Eye (tissue), 1 donor: ENCODE measurements around the gene OGN.
A peak's percentile ranks its signal among the peaks of the same experiment; 100 is the strongest.

ENCODE experiments used
- DNase-seq: peaks from one replicate; pipeline ENCODE4 v3.0.0-alpha.2; 2015

The OGN gene

DNA sequence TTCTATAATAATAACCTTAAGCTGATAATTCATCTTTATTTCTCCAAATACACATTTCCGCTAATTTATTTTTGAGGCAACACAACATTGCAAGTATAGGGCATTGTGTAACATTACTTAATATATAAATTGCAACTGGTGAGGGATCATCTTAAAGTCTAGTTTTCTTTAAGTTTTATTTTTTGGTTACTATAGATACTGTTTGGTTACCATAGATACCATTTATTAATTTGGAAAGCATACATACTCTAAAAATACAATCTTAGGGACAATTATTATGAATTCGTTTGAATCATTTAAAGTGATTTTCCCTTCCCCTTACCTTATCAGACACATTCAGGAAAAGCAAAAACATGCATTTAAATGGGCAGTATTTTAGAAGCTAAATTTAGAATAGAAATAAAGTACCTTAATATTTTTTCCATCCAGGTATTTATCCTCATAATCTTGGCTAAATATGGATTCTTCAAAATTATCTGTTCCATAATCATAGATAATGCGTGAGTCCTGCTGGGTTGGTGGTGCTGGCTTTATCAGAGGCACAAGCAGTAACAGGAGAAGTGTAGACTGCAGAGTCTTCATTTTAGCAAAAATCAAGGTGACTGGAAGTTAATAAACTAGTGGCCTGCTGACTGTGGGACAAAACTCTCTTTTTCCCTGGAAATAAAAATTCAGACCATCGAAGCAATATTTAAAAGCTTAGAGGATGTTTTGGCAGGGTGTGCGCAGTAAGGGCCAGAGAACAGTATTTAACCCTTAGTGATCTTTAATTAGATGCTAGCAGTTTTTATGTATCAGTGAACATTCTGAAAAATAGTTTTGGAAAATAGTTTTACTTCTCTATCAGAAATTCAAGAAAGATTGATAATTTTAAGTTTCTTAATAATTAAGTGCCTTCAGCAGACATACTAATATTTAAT is 1.3 kb downstream of the OGN start:
- no peak for DNase-seq

GRCh38 chr9:92402360-92402759 is 2.0 kb downstream of the OGN start:
- no peak for DNase-seq

GRCh38 chr9:92397853-92398252 is 6.5 kb downstream of the OGN start:
- DNase-seq, result no peak

DNA sequence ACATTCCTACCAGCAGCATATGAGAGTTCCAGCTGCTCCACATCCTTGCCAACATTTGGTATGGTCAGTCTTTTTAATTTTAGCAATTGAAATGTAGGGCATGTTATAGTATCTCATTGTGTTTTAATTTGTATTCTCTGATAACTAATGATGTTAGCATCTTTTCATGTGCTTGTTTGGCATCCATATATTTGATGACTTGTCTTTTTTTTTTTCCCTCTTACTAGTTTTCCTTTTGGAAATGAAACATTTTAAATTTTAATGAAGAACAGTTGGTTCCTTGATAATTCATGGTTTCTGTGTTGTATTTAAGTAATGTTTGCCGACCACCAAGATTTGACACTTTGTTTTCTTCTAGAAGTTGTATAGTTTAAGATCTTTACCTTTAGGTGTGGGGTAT is 8.8 kb downstream of the OGN start:
- no peak for DNase-seq

GRCh38 chr9:92393686-92394085 is 10.7 kb downstream of the OGN start:
- DNase-seq, result no peak

- DNase-seq, result no peak
These were observed 11.7 kb downstream of the OGN start for GRCh38 chr9:92392690-92393089.

GRCh38 chr9:92385953-92386352 is 18.4 kb downstream of the OGN start:
- no peak for DNase-seq

- no peak for DNase-seq
These were observed 18.9 kb downstream of the OGN start for GRCh38 chr9:92385477-92385876.

- no peak for DNase-seq
These were observed 19.4 kb downstream of the OGN start for GRCh38 chr9:92385001-92385400.

- DNase-seq, result no peak
These were observed 20.0 kb downstream of the OGN start for GRCh38 chr9:92384375-92384774.

DNA sequence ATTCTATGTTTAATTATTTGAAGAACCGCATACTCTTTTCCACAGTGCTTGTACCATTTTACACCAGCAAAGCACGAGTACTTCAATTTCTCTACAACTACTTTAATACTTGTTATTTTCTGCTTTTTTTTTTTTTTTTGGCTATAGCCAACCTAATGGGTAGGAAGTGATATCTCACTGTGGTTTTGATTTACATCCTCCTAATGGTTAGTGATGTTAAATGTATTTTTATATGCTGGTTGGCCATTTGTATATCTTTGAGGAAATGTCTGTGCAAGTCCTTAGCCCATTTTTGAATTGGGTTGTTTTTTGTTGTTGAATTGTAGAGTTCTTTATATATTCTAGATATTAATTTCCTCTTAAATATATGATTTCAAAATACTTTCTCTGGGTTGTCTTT is 22.6 kb downstream of the OGN start:
- no peak for DNase-seq

GRCh38 chr9:92380603-92381002 is 23.8 kb downstream of the OGN start:
- DNase-seq, result no peak

DNA sequence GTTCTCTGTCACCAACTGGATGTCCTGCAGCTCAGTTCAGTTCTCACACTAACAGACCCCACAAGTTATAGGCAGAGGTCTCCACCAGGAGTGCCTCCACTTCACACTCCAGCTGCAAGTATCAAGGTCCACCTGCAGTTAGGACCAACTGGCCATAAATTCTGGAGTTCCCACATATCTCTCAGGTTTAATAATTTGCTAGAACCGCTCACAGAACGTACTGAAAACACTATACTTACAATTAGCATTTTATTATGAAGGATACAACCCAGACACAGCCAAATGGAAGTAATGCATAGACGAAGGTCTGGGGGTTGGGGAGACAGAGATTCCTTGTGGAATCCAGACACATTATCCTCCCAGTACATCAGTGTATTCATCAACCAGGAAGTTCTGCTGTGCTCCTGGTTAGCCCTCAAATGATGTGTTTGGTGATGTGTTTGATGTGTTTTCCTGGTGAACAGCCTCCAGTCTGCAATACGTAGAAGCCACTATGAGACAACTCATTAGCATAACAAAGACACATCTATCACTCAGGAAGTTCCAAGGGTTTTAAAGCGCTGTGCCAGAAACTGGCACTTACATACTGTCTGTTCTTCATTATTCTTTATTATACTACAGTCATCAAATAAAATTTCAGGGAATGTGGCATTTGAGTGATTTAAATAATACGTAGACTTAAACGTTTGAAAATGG is 25.4 kb downstream of the OGN start:
- no peak for DNase-seq

GRCh38 chr9:92377876-92378275 is 26.5 kb downstream of the OGN start:
- DNase-seq, result no peak

DNA sequence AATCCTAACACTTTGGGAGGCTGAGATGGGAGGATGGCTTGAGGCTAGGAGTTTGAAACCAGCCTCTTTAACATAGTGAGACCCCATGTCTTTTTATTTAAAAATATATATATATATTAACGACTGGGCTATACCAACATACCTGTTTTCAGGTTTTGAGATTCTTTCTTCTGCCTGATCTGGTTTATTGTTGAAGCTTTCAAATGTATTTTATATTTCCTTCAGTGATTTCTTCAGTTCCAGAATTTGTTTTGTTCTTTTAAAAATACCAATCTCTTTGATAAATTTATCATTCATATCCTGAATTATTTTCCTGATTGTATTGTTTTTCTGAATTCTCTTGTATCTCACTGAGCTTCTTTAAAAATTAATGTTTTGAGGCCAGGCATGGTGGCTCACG is 31.2 kb downstream of the OGN start:
- no peak for DNase-seq

DNA sequence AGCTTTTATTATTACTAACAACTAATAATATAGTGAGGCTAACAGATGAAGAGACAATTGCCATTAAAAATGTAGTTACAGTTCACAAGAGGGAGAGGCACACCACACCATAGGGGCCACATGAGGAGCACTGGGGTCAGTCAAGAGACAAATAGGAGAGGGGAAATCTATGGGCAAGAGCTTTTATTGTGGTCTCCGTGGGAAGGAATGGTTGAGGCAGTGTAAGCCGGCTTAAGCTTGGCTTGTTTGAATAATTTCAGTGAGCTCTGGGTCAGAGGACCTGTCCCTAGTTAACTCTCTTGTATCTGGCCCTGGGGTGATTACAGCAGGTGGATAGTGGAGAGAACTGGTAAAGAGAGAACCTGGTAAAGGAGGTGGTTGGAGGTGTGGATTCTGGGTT is 35.3 kb downstream of the OGN start:
- DNase-seq, result no peak

- no peak for DNase-seq
These were observed 44.3 kb downstream of the OGN start for GRCh38 chr9:92360083-92360482.

DNA sequence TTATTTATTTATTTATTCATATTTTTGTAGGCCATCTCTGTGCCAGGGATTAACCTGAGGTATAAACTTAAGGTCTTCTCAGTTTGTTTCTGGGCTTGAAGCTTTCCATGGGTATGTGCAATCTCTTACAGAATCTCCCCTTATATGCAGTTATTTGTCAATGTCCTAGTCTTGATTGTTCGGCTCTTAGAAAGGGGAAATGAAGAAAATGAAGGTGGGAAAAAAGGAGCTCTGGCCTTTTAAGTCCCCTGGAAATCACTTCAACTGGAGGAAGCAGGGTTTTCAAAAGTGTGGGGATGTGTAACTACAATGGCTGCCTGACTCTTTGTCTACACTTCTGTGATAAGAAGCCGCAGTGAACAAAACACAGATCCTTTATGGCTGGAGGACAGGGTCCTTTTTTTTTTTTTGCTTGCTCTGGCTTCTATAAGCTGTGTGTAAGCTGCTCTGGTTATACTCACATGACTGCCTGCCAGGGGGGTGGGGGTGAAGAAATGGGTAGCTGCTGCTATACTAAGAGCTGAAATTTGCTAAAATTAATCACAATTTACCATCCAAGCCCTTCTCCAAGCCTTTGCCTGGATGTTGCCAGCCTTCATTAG is 44.9 kb downstream of the OGN start:
- peak; percentile 24 for DNase-seq

DNA sequence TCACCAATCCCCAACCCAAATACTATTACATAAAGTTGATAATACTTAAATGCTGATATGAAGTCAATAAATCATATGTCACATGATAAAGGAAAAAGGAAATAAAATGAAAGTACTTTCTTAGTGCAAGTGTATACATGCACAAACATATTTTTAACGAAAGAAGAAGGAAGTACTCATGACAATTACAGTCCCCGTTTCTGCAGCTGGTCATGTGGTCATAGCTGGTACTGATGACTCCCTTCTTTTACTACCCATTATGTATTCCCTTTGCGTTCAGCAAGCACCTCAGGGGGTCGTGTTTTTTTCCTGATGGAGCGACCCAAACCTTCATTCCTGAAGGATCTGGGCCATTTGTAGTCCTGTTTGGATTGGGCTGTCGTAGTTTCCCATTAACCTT is 51.3 kb downstream of the OGN start:
- DNase-seq, result no peak

DNA sequence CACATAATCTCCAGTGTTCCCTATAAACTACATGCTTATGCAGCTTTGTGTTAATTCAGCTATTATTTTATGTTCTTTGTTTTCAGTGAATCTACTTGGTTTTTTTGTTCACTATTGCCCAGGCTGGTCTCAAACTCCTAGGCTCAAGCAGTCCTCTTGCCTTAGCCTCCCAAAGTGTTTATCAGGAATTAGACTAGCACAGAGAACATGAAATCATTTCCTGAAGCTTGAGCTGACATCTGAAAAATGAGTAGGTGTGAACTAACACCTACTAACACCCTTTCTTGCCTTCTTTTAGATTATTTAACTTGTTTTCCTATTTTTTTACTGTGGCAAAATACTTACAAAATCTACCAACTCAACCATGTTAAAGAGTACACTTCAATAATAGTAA is 53.6 kb downstream of the OGN start:
- no peak for DNase-seq

DNA sequence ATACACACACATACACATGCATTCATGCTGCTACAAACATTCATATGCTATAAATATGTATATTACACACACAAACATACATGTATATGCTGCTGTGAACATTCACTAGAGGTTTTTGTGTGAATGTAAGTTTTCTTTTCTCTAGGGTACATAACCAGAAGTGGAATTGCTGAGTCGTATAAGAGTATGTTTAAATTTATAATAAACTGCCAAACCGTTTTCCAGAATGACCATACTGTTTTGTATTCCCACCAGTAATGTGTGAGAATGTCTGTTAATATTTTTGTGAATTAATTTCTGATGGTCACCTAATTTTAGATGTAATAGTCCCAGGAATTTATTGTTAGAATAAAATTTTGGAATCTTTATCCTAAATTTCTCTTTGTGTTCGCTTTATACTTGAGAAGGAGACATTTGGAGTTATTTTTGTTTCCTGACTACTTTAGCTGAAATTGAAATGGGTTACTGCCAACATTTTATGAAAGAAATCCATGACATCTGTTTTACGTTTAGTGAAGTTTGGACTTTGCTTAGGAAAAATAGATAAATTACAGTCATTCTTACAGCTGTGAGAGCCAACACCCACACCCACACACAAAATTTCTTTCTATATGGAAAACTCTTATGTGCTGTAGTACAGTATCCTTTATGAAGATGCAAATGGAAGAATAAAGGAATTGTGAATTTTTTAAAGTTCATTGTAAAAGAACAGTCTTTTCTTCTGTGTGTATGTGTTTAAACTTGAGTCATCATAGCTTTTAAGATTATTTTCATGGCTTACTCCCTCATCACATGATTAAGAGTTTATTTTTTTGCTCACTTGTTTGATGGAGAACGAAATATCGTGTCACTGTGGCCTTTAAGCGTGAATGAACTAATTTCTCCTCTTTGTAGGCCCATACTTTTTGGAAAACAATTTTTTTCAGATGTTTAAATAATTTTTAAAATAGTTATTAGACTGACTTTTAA is 54.3 kb downstream of the OGN start:
- peak; percentile 79 for DNase-seq

DNA sequence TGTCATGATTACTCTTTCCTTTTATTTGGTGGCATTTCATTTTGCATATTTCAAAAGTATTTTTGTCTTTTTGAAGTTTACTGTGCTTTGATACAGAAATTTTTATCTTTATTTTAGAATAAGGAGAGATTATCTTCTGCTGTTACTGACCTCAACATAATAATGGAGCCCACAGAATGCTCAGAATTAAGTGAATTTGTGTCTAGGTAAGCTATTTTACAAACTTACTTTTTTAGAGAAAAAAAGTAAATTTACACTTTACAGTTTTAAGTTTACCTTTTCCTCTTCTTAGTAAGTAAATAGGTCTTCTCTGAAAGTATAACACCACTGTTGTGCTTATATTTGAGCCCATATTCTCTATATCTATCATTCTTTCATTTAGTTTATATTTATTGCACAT is 58.8 kb downstream of the OGN start:
- DNase-seq, result no peak
